PC-9 (cell line): ENCODE data around the gene MYBPC2.

ENCODE experiments used
- CTCF ChIP-seq: fragments of 200-600 bp; sonication (generic); conservative IDR thresholded peaks from 2 replicates; pipeline ENCODE4 v1.6.1; 2017; ENCODE audit warnings: mixed run types, antibody characterized with exemption, mild to moderate bottlenecking, moderate library complexity
- EZH2 ChIP-seq: fragments of 200-600 bp; sonication (generic); IDR thresholded peaks from 2 replicates; pipeline ENCODE4 v1.8.0; 2017; ENCODE audit warnings: antibody characterized with exemption, low read depth

- TF ChIP-seq CTCF (no peak), EZH2 (no peak)
Measured at GRCh38 chr19:50506700-50507099, 74.0 kb downstream of the MYBPC2 start.
